ENCODE data around the gene C1QTNF6.
"Not testable (repeated sequence)": the region's sequence is repeated elsewhere in the genome, so short reads cannot be mapped to it uniquely, and the experiment has no call there.

C1QTNF6 gene

DNA sequence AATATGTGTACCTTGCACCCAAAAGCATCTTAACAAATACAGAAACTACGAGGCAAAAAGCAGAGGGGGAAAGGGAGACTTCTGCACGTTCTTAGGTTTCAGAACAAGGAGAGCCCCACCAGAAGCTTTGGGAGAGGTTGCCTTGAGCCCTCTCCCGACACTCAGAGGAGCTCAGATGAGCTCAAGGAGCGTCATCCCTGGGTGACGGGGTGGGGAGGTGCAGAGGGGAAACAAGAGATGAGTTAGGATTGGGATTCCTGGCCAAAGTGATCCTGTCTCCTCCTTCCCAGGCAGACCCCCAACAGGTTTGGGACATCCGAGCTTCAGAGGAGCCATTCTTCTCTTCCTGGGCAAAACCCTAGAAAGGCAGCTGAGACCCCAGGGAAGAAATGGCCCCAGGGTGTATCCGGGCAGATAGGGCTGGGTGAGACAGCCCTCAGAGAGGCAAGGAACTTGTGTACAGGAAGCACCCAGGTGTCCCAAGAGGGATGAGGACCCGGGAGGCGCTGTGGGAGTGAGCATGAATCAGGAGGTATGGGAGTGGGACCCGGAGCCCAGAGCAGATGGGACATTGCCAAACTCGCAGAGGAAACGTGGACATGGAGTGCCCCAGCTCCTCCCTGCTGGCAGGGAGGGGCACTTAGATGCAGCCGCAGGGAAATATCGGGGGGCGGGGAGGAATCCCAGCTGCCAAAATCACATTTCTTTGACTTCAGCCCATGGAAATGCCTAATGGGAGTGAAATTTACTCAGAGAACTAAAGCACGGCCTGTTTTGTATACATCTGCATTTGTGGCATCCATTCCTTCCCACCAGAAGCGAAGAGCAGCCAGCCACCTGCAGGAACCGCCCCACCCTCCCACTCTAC, 12.4 kb downstream of the C1QTNF6 start:
- DNase-seq, result no peak

DNA sequence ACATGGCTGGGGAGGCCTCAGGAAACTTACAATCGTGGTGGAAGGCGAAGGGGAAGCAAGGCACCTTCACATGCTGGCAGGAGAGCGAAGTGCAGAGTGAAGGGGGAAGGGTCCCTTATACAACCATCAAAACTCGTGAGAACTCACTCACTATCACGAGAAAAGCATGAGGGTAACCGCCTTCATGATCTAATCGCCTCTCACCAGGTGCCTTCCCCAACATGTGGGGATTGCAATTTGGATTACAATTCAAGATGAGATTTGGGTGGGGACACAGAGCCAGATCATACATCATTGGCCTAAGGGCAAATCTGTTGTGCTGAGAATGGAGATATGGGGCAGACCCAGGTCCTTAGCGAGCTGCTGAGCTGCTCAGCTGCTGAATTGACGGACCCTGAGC, 13.1 kb downstream of the C1QTNF6 start:
- no peak for DNase-seq

DNA sequence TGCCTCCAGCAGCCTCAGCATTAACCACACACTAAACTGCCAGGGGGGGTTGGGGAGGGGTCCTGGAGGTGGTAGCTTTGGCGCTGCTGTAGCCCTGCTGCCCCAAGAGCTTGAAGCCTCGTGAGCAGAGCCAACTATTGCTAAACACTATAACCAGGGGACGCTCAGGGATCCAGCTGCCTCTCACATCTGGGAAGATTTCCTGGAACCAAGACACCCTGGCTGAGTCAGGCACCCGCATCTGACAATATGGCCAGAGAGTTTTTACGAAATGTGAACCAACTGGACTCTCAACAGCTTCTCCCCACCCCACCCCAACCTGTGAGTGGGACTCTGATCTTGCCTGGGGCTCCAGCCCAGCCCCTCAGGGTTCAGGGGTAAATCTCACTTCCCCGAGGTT, 14.3 kb downstream of the C1QTNF6 start:
- DNase-seq, result no peak

DNA sequence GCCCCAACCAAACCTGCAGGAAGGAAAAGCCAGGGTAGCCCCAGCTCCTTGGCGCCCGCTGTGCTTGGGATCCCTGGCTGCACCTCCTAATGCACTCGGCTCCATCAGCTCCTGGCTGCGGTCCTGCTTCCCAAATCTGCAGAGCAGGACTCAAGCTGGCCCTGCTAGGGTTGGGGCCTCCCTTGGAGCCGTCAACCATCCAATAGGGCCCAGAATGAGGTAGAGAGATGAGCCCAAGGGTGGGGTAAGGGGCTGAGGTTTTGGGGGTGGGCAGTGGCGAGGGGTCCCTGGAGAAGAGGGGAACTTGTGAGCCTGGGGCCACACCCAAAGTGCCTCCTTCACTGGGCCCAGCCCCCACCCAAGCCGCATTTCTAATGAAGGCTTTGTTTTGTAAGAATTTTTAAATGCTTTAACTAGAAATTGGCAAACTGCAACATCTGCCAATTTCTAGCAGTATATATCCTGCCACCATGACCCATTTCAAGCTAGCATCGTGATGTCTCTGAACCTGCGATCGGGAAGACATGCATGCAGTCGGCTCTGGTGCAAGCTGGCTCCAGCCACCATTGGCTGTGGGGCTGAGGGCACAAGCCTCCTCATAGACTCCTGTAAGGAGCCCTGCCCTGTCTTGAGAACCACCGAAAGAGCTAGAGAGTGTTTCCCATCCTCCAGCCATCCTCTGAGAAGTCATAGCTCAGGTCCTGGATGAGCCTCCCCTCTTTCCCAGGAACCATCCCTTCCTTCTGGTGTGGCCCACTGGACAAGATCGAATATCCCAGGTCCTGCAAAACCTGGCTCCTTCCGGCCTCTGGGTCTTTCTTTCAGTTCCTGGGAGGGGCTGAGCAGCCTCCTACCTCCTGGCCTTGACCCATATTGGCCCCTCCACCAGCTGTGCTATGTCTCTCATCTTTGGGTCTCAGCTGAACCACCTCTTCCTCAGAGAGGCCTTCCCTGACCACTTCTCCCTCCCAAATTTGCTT, 15.5 kb downstream of the C1QTNF6 start:
- DNase-seq, result no peak

DNA sequence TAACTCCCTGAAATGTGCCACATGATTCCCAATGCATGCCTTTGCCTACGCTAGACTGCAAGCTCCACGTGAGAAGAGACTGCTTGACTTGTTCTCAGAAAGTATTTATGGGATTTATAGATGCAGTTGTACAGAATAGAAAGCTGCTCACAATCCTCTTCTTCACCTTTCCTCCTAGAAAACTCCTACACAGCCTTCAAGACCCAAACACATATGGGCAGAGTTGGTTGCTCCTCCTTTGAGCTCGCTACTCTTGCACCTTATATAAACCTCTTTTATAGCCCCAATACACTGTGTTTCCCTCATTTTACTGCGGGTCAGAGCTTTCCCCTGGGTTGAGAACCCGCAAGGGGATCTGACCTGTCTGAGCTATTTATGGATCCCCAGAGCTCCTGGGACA, 16.4 kb downstream of the C1QTNF6 start:
- DNase-seq, result no peak

DNA sequence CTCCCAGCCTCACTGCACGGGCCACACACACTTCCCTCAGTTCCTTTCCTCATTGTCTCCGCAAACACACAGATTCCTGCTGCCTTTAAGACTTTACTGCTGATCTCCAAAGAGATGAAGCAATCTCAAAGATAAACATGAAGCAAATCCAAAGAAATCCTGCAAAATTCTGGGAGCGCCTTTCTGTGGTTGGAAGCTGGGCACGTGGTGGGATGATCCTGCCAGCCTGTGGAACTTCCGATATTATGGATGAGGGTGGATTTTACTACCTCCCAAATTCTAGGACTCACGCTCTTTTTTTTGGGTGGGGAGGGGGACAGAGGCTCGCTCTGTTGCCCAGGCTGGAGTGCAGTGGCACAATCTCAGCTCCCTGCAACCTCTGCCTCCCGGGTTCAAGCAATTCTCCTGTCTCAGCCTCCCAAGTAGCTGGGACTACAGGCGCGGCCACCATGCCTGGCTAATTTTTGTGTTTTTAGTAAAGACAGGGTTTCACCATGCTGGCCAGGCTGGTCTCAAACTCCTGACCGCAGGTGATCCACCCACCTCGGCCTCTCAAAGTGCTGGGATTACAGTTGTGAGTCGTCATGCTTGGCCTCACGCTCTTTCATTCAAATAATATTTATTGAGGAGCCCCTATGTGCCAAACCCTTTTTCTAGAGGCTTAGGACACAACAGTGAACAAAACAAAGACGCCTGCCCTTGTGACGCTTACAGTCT, 17.2 kb downstream of the C1QTNF6 start:
- DNase-seq, result not testable (repeated sequence)

DNA sequence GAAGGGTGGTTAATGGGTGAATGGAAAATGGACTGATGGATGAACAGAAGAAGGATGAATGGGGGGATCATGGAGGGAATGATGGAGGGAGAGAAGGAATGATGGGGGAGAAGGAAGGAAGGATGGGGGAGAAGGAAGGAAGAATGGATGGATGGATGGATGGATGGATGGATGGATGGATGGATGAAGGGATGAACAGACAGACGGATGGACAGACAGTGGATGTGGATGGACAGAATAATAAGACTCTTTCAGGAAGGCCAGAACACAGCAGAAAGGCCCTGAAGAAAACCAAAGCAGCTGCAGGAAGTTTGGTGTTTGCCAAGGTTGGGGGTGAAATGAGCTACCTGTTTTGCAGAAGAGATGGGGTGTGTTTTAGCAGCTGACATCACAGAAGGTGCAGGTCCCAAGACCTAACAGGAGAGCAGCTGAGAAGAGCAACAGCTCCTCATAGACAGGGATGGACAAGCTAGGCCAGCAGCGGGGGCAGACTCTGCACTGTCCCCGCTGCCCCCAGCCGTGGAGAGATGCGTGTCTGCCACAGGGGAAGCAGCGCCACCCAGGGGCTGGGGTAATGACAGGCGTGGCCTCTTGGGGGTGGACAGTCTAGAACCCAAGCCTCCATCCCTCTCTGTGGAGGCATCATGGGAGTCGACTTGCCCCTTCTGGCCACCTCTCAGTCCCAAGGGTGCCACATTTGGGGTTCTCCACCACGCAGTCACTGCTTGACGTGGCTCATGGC, 17.9 kb downstream of the C1QTNF6 start:
- DNase-seq, result no peak

DNA sequence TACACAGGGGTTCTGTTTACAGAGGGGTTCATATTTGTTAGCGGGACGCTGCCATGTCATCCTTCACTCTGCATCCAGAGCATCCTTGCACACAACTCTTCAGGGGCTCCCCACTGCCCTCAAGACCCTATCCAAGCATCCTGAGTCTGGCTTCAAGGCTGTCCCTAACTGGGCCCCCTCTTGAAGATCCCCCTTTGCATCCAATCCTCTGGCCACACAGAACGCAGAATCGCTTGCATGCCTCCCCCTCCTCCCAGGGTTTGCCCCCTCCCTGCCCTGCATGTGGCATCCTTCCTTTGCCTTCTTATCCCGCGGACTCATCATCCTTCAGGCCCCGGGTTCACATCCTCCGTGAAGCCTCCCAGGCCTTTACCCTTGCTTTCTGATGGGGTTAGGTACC, 18.6 kb downstream of the C1QTNF6 start:
- no peak for DNase-seq

DNA sequence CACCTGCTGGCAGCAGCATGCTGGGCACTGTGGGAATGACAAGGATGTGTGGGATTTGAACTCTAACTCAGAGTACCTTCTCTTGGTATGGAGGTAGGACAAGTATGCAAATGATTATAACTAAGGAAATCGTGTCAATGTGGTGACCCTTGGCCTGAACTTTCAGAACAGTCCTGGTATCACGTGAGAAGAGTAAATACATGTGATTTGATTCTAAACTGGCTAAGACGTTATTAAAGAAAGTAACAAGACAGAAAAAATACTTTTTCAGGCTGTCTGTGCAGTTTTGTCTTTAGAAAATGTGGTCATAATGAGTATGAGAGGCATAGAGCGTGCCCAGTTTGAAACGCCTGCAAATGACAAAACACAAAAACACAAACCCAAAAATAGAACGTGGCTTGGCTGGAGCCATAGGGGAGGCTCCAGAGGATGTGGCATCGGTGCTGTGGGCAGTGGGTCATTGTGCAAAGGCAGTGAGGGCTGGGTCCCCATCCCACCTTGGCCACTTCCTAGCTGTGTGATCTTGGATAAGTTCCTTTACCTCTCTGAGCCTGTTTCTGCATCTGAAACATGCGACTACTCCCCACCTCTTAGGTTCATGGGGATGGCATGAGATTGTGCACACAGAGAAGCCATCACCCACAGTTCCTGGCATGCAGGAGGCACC, 19.9 kb downstream of the C1QTNF6 start:
- DNase-seq, result no peak

DNA sequence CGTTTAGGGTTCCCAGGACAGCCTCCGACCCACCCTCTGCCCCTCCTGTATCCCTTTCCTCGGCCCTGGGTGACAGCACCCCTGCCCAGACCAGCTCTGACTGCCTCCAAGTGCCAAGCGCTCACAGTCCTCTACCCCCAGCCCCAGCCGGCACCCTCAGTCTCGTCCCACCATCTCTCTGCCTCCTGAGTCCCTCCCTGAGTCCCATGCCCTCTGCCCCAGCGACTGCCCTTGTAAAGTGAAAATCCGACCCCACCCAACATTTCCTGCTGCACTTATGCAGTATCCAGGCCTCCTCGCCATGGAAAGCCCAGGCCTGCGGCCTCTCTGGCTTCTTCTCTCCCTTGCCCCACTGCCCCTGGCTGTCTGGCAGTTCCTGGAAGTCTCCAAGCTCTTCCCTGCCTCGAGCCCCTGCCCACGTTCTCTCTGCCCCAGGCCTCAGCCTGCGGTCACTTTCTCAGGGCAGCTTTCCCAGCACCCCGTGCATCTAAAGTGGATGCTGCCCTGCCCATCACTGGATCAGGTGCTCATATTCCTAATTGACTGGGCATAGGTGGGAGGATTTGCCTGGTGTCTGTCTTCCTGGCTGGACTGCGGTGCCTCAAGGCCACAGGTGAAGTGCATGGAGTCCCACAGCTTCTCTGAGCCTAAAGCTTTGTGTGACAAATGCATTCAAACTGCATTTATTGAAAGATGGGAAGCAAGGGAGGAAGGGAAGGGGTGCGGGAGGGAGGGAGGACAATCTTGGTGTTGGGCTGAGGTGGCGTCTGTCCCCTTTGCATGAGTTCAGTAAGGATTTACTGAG, 20.7 kb downstream of the C1QTNF6 start:
- no peak for DNase-seq

DNA sequence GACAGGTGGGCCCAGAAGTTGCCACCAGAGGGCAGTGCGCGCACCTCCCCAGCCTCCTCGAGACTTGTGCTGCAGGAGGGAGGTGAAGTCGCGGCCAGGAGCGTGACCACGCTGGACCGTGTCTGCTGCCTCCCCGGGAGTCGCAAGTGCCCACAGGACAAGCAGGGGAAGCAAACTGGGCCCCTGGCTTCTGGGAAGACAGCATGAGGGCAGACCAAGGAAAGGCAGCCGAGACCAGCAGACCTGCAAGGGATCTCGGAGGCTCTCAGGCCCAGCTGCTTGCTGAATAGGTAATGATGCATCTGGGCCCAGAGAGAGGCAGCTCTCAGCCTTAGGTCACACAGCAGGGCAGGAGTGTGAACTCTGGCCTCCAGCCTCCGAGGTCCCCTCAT, 21.4 kb downstream of the C1QTNF6 start:
- peak; percentile 85 for DNase-seq

DNA sequence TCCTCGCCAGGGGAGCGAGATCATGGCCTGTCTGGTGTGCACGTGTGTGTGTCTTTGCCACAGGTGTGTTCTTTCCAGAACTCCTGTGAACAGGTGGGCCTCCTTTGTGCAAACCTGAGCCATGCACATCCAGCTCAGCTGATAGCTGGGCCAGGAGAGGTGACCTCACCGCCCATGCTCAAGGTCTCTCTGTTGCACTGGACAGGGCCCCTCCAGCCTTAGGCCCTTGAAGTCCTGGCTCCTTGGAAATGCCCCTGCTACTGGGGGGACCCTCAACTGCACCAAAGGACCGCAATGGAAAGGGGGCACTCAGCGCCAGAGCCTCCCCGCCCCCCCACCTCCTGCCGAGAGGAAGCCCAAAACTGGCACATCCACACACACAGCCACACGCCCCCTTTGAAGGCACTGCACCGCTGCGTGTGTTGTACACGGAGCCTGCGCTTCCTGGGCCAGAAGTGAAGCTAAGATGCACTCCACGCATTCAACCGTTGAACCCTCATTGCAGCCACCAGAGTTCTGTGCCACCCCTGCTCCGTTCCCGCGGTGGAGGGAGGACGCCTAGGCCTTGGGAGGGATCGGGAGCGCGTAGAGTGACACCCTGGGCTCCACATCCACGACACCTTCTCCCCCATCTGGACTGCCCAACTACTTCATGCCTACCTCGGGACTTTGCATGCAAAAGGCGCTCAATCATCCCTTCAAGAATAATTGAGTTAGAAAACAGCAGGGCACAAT, 21.9 kb downstream of the C1QTNF6 start:
- no peak for DNase-seq

DNA sequence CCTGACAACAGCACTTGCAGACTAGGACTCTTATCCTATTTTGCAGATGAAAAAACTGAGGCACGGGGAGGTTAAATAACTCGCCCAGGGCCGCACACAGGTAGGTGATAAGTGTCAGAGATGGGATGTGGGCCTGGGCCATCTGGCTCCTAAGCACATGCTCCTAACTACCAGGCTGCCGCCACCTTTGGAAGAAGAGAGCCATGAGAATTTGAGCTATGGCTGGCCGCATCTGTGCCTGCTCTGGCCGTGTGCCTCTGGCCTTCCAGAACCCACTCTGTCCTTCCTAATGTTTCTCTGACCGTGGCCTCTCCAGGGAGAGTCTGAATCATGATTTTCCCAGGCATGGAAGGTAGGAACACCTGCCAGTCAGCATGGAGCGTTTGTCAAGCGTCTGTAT, 23.0 kb downstream of the C1QTNF6 start:
- no peak for DNase-seq

DNA sequence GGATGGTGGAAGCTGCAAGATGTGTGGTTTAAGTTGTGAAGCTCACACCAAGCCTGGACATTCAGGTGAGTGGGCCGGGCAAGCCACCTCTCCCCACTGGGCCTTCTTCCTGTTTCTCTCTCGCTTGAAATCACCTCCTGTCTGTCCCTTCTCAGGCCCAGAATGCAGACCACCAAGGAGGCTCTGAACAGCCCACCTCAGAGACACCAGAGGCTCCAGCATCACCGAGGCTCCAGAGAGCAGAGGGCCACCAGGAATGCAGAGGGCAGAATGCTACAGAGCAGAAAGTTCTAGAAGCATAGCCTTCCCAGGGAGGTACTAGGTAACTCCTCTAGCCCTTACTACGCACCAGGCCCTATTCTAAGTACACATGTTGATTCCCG, 23.6 kb downstream of the C1QTNF6 start:
- DNase-seq, result no peak

DNA sequence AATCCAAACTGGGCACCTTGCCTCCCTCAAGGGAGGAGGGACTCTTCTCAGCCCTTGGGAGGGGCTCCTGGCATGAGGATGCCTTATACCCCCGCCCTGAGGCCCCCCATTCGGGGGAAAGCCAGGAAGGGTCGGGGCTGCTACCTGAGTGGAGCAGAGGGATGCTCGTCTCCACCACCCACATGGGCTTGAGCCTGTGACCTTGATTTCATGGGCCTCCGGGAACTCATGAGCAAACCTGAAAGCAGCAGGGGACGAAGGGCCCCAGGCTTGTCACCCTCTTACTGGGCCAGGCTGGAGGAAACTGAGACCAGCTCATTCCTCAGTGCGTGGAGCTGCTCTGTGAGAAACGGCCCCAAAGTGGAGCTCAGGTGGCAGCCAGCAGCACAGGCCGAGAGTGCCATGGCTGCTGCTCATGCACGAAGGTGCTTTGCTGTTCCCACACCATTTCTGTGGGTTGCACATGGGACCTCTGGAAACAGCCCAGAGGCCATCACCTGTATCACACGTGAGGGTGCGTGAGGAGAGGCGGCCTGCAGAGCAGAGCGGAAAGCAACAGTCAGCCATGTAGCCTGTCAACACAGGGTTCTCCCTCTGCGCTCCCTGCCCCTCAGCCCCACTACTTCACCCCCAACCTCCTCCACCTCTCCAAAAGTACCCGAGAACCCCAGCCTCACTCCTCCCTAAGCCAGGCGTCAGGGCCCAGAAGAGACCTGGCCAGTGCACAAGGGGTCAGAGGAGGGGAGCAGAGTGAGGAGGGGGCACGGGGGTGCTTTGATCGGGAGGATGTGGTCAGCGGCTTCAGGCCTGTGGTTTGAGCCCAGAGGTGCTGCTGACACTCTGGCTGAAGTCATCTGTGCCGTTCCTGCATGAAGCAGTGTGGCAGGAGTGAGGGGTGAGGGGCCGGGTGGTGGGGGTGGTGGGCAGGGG, 24.2 kb downstream of the C1QTNF6 start:
- peak; percentile 48 for DNase-seq

DNA sequence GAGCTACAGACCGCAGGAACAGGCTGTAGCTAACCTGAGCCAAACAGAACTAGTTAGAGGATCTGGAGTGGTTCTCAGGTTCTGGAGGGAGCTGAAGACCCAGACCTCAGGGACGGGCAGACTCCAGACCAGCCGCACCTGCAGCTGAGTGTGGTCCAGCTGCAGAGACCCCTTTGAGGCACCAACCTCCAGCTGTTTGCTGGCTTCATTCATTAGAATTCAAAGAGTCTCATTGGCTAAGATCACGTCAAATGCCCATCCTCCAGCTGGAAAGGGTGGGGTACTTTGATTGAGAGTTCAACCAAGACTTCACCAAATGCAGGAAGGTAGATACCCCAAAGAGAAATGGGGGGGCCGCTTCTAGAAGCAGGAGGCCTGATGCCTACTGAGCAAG, 25.0 kb downstream of the C1QTNF6 start:
- no peak for DNase-seq

DNA sequence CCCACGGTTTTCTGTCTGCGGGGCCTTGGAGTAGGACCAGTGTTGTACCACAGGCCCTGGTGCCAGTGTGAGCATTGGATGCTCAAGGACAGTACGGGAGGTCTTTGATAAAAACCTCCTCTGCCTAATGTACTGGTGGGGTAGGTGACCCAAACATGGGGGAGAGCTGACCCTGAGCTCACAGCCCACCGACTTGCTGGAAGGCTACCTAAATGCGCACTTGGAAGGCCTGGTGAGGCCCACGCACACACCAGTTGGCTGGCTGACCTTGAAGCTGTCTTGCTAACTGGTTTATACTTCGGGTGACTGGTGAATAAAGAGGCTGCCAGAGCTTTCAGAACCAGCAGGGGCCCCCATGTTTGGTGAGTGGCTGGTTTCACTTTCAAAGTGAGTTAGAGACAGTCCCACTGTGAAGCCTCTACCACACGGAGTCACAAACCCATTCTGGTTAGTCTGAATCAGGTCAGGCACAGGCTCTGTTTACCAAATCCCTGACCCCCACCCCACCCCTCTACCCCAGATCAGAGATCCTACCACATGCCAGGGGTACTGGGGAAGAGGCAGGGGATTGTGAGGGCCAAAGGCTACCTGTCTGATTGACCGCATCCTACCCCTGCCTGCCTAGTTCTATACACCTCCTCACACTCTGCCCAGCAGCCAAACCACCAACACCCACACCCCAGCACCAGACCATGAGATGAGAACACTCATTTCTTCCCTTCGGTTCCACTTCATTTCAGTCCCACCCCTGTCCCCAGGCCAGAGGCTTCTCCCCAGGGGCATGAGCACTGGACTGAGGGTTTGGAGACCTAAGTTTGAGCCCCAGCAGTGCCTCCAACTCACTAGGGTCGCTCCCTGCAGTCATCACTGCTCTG, 25.6 kb downstream of the C1QTNF6 start:
- DNase-seq, result peak; percentile 79

DNA sequence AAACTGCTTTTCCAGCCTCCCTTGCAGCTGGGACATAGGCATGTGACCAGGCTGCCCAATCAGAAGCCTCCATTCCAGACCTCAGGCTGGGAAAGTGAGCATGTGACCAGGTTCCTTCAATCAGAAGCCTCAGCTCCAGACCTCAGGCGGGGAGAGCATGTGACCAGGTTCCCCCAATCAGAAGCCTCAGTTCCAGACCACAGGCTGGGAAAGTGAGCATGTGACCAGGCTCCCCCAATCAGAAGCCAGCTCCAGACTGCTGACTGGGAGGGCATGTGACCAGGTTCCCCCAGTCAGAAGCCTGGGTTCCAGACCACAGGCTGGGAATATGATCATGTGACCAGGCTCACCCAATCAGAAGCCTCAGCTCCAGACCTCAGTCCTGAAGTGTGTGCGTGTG, 26.6 kb downstream of the C1QTNF6 start:
- peak; percentile 34 for DNase-seq

Measured in CD4-positive, alpha-beta T cell treated with Interleukin-12 subunit alpha and Interleukin-12 subunit beta, for 1 hour (primary cell).